Keratinocyte (primary cell): ENCODE measurements around the gene LAMA2. TPM values are rescaled to one million over a fixed set of nuclear protein-coding genes. Genes with fewer than 3 reads are reported as not detected.

Experiments used
- DNase-seq: peaks from one replicate; pipeline ENCODE4 v3.0.0-alpha.2; 2011; ENCODE audit warnings: low read depth, missing footprints, low spot score
- FAIRE-seq: peaks from 2 replicates; lab custom pipeline; 2011; peaks lifted over from hg19 to GRCh38; lab: Jason Lieb, UNC
- H2AFZ ChIP-seq: 2 replicates; pipeline ENCODE4 v1.6.0; 2012; ENCODE audit warnings: low read length, control low read depth, inconsistent platforms; ENCODE audit not compliant: control insufficient read depth
- H3K27ac ChIP-seq: 2 replicates; pipeline ENCODE4 v1.5.1; 2011; ENCODE audit warnings: low read length; ENCODE audit not compliant: control insufficient read depth, insufficient read depth
- H3K27me3 ChIP-seq: 3 replicates; pipeline ENCODE4 v1.6.0; 2011; ENCODE audit warnings: low read length; ENCODE audit not compliant: control insufficient read depth, insufficient read depth; ENCODE audit errors: extremely low read depth
- H3K36me3 ChIP-seq, 2 experiments: 2 replicates in 1 of 2; 3 replicates in 1 of 2; pipeline ENCODE4 v1.5.1; 2011; ENCODE audit warnings: low read length in 2 of 2, mild to moderate bottlenecking in 1 of 2; ENCODE audit not compliant: control insufficient read depth in 2 of 2, insufficient read depth in 2 of 2; ENCODE audit errors: extremely low read depth in 1 of 2
- H3K4me1 ChIP-seq: 3 replicates; pipeline ENCODE4 v1.5.1; 2011; ENCODE audit warnings: low read length; ENCODE audit not compliant: control insufficient read depth, insufficient read depth; ENCODE audit errors: extremely low read depth
- H3K4me2 ChIP-seq: 3 replicates; pipeline ENCODE4 v1.6.0; 2011; ENCODE audit warnings: low read depth, low read length; ENCODE audit not compliant: control insufficient read depth, insufficient read depth; ENCODE audit errors: extremely low read depth
- H3K4me3 ChIP-seq, 3 experiments: fragments of 200-600 bp in 1 of 3; sonication (generic) in 1 of 3; 2 replicates in 2 of 3; 3 replicates in 1 of 3; pipeline ENCODE4 v1.5.1; 2011 to 2016; ENCODE audit warnings: low read length in 3 of 3, mild to moderate bottlenecking in 3 of 3, control low read depth in 2 of 3, inconsistent platforms in 1 of 3, low read depth in 1 of 3, mixed read lengths in 1 of 3, mixed run types in 1 of 3, moderate library complexity in 1 of 3; ENCODE audit not compliant: control insufficient read depth in 2 of 3, insufficient read depth in 2 of 3; ENCODE audit errors: extremely low read depth in 1 of 3
- H3K79me2 ChIP-seq: 2 replicates; pipeline ENCODE4 v1.6.0; 2012; ENCODE audit warnings: low read length; ENCODE audit not compliant: control insufficient read depth, insufficient read depth
- H3K9ac ChIP-seq: 3 replicates; pipeline ENCODE4 v1.6.0; 2011; ENCODE audit warnings: low read length; ENCODE audit not compliant: control insufficient read depth, insufficient read depth; ENCODE audit errors: extremely low read depth
- H3K9me1 ChIP-seq: 3 replicates; pipeline ENCODE4 v1.6.0; 2011; ENCODE audit warnings: low read length; ENCODE audit not compliant: control insufficient read depth, insufficient read depth; ENCODE audit errors: extremely low read depth
- H3K9me3 ChIP-seq: 2 replicates; pipeline ENCODE4 v1.5.1; 2012; ENCODE audit warnings: low read depth, low read length; ENCODE audit not compliant: control insufficient read depth
- H4K20me1 ChIP-seq: 3 replicates; pipeline ENCODE4 v1.6.0; 2011; ENCODE audit warnings: low read length; ENCODE audit not compliant: control insufficient read depth, insufficient read depth; ENCODE audit errors: extremely low read depth
- CTCF ChIP-seq, 3 experiments: IDR thresholded peaks in 1 of 3; conservative IDR thresholded peaks in 1 of 3; optimal IDR thresholded peaks in 1 of 3; 2 replicates in 2 of 3; 3 replicates in 1 of 3; pipeline versions ENCODE3 to v1.5.1; 2011; ENCODE audit warnings: low read length in 3 of 3, mild to moderate bottlenecking in 3 of 3, moderate library complexity in 2 of 3, control low read depth in 1 of 3, inconsistent platforms in 1 of 3; ENCODE audit not compliant: insufficient read depth in 2 of 3; ENCODE audit errors: extremely low read depth in 1 of 3
- EZH2 ChIP-seq: IDR thresholded peaks from one replicate; pipeline ENCODE4 v1.6.1; 2012; ENCODE audit warnings: inconsistent platforms, mild to moderate bottlenecking, low read length, moderate library complexity
- dilution Hi-C: fragments of 300-500 bp; cut with MboI; formaldehyde crosslinking; loops from one replicate; pipeline ENCODE4 v1.7.0; 2020; ENCODE audit warnings: low sequenced_read_pairs; ENCODE audit not compliant: extremely low pct_ligation_motif_present
- polyA plus RNA-seq, 5 experiments: library from polyadenylated mRNA; depleted of rRNA in 3 of 5; stranded (reverse) in 3 of 5; stranded (forward) in 1 of 5; unstranded in 1 of 5; fragments of >200 nt; gene quantifications; 1 replicate in 1 of 5; 2 replicates in 3 of 5; 3 replicates in 1 of 5; pipeline versions ENCODE4 v1.2.1 to v1.2.3, GENCODE V29; 2011 to 2012; ENCODE audit warnings: missing spikeins in 2 of 5, low read depth in 1 of 5, low replicate concordance in 1 of 5

The LAMA2 gene
- polyA plus RNA-seq, 1 donor (not counting 4 experiments of a cell fraction or from before 2014, with no cell fraction given): 1.4 TPM

GRCh38 chr6:129212081-129212480 is 329.1 kb downstream of the LAMA2 start:
- dilution Hi-C loops: no loop called here
- no peak for TF ChIP-seq EZH2
- TF ChIP-seq CTCF (optimal IDR thresholded peaks at IDR 0.05 in 1 of 3, IDR thresholded peaks at IDR 0.05 in 1 of 3, conservative IDR thresholded peaks at IDR 0.05 in 1 of 3; ENCODE audit: extremely low read depth in 1 of 3, insufficient read depth in 2 of 3, low read length in 3 of 3): no peak
- no peaks in the 10 kb centered on the region for H3K79me2 ChIP-seq
- H3K9me3 ChIP-seq: no peaks in the 10 kb centered on the region
- no peak overlapping the region for H2AFZ ChIP-seq
- H4K20me1 ChIP-seq: no peaks in the 10 kb centered on the region
- H3K9ac ChIP-seq: no peak overlapping the region
- no peak overlapping the region for H3K4me2 ChIP-seq
- no peaks in the 10 kb centered on the region for H3K9me1 ChIP-seq
- FAIRE-seq: no peak
- H3K4me3 ChIP-seq: no peak overlapping the region
- DNase-seq: no peak
- H3K36me3 ChIP-seq: no peaks in the 10 kb centered on the region
- no peak overlapping the region for H3K27ac ChIP-seq
- no peaks in the 10 kb centered on the region for H3K27me3 ChIP-seq
- H3K4me1 ChIP-seq: no peaks in the 10 kb centered on the region

- Histone ChIP-seq H3K9me1 (no peaks in the 10 kb centered on the region), H3K36me3 (no peaks in the 10 kb centered on the region), H3K4me1 (no peaks in the 10 kb centered on the region), H3K9ac (no peak overlapping the region), H3K4me2 (no peak overlapping the region), H3K27me3 (no peaks in the 10 kb centered on the region), H3K9me3 (no peaks in the 10 kb centered on the region), H3K4me3 (no peak overlapping the region), H3K79me2 (no peaks in the 10 kb centered on the region), H2AFZ (no peak overlapping the region), H3K27ac (no peak overlapping the region), H4K20me1 (no peaks in the 10 kb centered on the region)
- TF ChIP-seq EZH2 (no peak), CTCF (optimal IDR thresholded peaks at IDR 0.05 in 1 of 3, IDR thresholded peaks at IDR 0.05 in 1 of 3, conservative IDR thresholded peaks at IDR 0.05 in 1 of 3; ENCODE audit: extremely low read depth in 1 of 3, insufficient read depth in 2 of 3, low read length in 3 of 3) (no peak)
- FAIRE-seq: no peak
- dilution Hi-C loops: no loop called here
- no peak for DNase-seq
Observed at GRCh38 chr6:129215246-129215645, 332.3 kb downstream of the LAMA2 start.
